Right lobe of liver (tissue), 4 donors: ENCODE results near the gene CNTD1.

Experiments
- CTCF ChIP-seq, 4 donors: fragments of 200-600 bp in 3 of 4; fragments of 450-650 bp in 1 of 4; IDR thresholded peaks; one replicate each; pipeline versions ENCODE4 v1.5.1 to v1.8.0; 2016 to 2022; ENCODE audit warnings: antibody characterized with exemption in 4 of 4, mild to moderate bottlenecking in 2 of 4
- POLR2A ChIP-seq: fragments of 450-650 bp; IDR thresholded peaks from one replicate; pipeline ENCODE4 v1.6.1; 2017; ENCODE audit warnings: antibody characterized with exemption, mild to moderate bottlenecking
- donor health status: DM: no; HTN: no; CAD: no.
- donor health status: DM: no; HTN: no; CAD: no.
- donor health status: DM: no; HTN: yes; CAD: no.

- TF ChIP-seq CTCF (IDR thresholded peaks at IDR 0.05) = no peak
- no peak for TF ChIP-seq POLR2A
Observed at GRCh38 chr17:42845556-42845917, 46.9 kb downstream of the CNTD1 start.
